Activated T-cell treated with anti-CD3 and anti-CD28 coated beads, Interleukin-2, amount 50 U/mL, for 72 hours (primary cell): ENCODE measurements around the gene ARMH1. TPM values are rescaled to one million over a fixed set of nuclear protein-coding genes. Genes with fewer than 3 reads are reported as not detected.
"Not testable (repeated sequence)": the region's sequence is repeated elsewhere in the genome, so short reads cannot be mapped to it uniquely, and the experiment has no call there.

Experiments
- ATAC-seq, 2 donors: fragments of 150-1000 bp; cut with Tn5 transposase; replicated peaks in 1 of 2; 2 replicates each; pipeline ENCODE4 v1.10.0; 2021; ENCODE audit warnings: moderate library complexity in 2 of 2, mild to moderate bottlenecking in 1 of 2
- DNase-seq, 2 donors: peaks; one replicate each; pipeline ENCODE4 v3.0.0; 2021 to 2022; ENCODE audit warnings: mixed read lengths in 1 of 2
- H3K27ac Mint-ChIP-seq: one replicate; pipeline ENCODE4 v1.8.0; 2022; ENCODE audit warnings: mild to moderate bottlenecking, moderate library complexity, mixed read lengths
- H3K27me3 Mint-ChIP-seq: one replicate; pipeline ENCODE4 v1.8.0; 2022; ENCODE audit warnings: low read depth, mixed read lengths
- H3K36me3 Mint-ChIP-seq, 2 donors: one replicate each; pipeline ENCODE4 v1.8.0; 2022; ENCODE audit warnings: mixed read lengths in 2 of 2, mild to moderate bottlenecking in 1 of 2; ENCODE audit not compliant: insufficient read depth in 2 of 2
- H3K4me1 Mint-ChIP-seq: one replicate; pipeline ENCODE4 v1.8.0; 2022; ENCODE audit warnings: low read depth, mixed read lengths
- H3K4me3 Mint-ChIP-seq, 2 donors: one replicate each; pipeline ENCODE4 v1.8.0; 2022; ENCODE audit warnings: mild to moderate bottlenecking in 2 of 2, mixed read lengths in 2 of 2, moderate library complexity in 2 of 2
- H3K9me3 Mint-ChIP-seq, 2 donors: one replicate each; pipeline ENCODE4 v1.8.0; 2022; ENCODE audit warnings: mixed read lengths in 2 of 2
- total RNA-seq, 2 donors: library from RNA; stranded (reverse); gene quantifications; one replicate each; pipeline ENCODE4 v1.2.3, GENCODE V29; 2022

ARMH1 gene
- total RNA-seq, 2 donors from 2014 or later: 108 to 123 TPM

DNA sequence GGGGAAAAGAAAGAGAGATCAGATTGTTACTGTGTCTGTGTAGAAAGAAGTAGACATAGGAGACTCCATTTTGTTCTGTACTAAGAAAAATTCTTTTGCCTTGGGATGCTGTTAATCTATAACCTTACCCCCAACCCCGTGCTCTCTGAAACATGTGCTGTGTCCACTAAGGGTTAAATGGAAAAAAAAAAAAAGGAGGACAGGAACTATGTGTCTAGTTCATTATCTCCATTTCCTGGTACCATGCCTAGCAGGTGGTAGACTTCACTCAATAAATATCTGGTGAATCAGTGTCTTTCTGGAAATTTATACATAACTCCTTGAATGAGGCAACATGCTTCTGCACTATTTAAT is 64.4 kb downstream of the ARMH1 start:
- not testable (repeated sequence) for ATAC-seq, DNase-seq, H3K9me3 Mint-ChIP-seq, H3K27me3 Mint-ChIP-seq
- peak overlapping the region; percentile 89 for H3K27ac Mint-ChIP-seq
- peaks cover 11 to 23% of the 10 kb centered on the region in 2 donors for H3K36me3 Mint-ChIP-seq
- H3K4me3 Mint-ChIP-seq: peak overlapping the region; percentile 90 to 91
- peaks cover 34% of the 10 kb centered on the region for H3K4me1 Mint-ChIP-seq

DNA sequence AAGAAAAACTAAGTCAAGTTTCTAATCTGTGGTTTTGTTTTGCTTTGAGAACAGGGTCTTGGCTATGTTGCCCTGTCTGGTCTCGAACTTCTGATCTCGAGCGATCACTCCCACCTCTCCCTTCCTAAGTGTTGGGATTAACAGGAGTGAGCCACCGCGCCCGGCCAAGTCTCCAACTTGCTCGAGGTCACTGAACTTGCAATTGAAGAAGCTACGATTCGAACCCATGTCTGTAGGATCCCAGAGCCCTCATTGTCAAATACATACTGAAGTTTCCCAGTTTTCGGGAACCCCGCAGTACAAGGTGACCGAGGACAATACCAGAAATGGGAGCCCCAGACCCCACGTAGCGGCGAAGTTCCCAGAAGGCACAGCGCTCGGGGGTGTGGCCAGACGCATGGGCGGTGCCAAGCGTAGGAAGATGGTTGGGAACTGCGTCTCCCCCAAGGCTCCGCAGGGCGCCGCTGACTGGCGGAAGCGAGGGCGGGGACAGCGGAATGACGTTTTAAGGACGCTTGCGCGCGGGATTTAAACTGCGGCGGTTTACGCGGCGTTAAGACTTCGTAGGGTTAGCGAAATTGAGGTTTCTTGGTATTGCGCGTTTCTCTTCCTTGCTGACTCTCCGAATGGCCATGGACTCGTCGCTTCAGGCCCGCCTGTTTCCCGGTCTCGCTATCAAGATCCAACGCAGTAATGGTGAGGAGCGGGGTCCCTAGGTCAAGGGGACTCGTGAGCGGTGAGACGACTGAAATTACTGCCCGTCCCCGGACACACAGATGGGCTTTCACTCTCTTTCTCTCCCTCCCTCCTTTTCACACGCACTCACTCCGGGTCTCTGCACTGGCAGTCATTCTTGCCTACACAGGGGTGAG is 65.0 kb downstream of the ARMH1 start, which contains the start of gene KIF2C:
Gene KIF2C, plus strand, starts transcription at position 531 of the 872 bp plus-strand sequence. Its CDS starts 96 bp downstream, at position 627.
- peaks cover 14 to 24% of the 10 kb centered on the region in 2 donors for H3K36me3 Mint-ChIP-seq
- peaks cover 40% of the 10 kb centered on the region for H3K4me1 Mint-ChIP-seq

DNA sequence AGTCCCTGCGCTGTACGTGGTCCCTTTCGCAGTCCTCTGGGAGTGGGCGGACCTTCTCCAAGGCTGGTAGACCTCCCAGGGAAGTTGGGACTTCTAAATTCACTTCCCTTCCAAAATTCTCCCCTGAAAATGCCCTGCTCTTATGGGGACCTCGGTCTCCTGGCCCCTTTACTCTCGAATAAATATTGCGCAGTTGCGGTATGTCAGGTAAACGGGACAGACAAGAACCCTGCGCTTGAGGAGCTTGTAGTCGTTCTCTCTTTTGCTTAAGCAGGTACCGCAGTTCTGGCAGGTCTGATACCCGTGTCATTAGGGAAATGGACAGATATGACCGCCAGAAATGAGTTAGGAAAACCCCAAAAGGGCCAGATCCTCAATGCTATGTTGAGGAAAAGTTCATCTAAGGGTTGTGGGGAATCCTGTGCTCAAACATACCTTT is 65.7 kb downstream of the ARMH1 start:
- Mint-ChIP-seq H3K27me3 (no peaks in the 10 kb centered on the region), H3K9me3 (no peaks in the 10 kb centered on the region), H3K27ac (peak overlapping the region; percentile 89), H3K36me3 (peaks cover 14 to 27% of the 10 kb centered on the region in 2 donors), H3K4me3 (peak overlapping the region; percentile 90 to 91), H3K4me1 (peaks cover 45% of the 10 kb centered on the region)
- no peak for DNase-seq
- no peak for ATAC-seq

More for the DNA sequence above, 65.0 kb downstream of the ARMH1 start, which contains the start of gene KIF2C:
- no peaks in the 10 kb centered on the region for H3K27me3 Mint-ChIP-seq
- H3K4me3 Mint-ChIP-seq: peak within 1 kb of the TSS; percentile 90 to 91
- DNase-seq (peak; percentile 98), ATAC-seq (peak; percentile 99)
- no peaks in the 10 kb centered on the region for H3K9me3 Mint-ChIP-seq
- H3K27ac Mint-ChIP-seq: peak within 1 kb of the TSS; percentile 89

DNA sequence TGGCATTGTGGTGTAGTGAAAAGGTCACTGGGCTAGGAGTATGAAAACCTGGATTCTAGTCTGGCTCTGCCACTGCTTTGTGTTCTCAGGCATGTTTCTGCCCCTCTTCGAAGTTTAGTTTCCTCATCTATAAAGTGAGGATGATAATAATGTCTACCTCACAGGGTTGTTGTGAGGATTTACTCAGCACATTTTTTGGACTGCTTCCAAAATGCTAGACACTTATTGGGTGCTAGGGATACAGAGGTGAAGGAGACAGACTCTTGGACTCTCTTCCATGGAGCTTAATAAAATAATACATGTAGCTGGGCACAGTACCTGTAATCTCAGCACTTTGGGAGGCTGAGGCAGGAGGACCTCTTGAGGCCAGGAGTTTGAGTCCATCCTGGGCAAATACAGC is 68.7 kb downstream of the ARMH1 start:
- ATAC-seq (no peak), DNase-seq (no peak)
- Mint-ChIP-seq H3K27ac (no peak overlapping the region), H3K4me1 (peaks cover 45% of the 10 kb centered on the region), H3K27me3 (no peaks in the 10 kb centered on the region), H3K4me3 (peak overlapping the region in 1 of 2 donors; percentile 52), H3K9me3 (no peaks in the 10 kb centered on the region), H3K36me3 (peaks cover 18 to 36% of the 10 kb centered on the region in 2 donors)

DNA sequence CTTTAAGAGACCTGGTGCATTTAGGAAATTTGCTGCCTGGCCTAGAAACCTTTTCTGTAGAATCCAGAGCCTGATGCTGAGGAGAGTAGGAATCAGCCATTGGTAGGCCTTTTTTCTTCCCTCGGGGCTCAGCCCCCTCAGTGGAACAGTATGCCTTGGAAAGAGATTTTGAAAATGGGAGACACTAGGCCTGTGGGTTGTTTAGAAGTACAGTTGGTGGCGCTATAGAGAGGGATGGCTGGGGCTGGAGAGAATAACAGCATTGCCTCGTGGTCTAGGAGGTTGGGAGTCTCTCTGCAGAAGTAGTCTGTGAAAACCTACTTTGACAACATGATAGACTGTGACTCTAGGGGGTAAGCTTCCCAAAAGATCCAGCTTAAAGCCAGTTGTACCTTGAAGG is 73.4 kb downstream of the ARMH1 start:
- H3K4me3 Mint-ChIP-seq: no peak overlapping the region
- H3K27me3 Mint-ChIP-seq: no peaks in the 10 kb centered on the region
- ATAC-seq (no peak), DNase-seq (no peak)
- no peak overlapping the region for H3K27ac Mint-ChIP-seq
- peaks cover 11 to 31% of the 10 kb centered on the region in 2 donors for H3K36me3 Mint-ChIP-seq
- H3K4me1 Mint-ChIP-seq: peaks cover 23% of the 10 kb centered on the region
- H3K9me3 Mint-ChIP-seq: no peaks in the 10 kb centered on the region

DNA sequence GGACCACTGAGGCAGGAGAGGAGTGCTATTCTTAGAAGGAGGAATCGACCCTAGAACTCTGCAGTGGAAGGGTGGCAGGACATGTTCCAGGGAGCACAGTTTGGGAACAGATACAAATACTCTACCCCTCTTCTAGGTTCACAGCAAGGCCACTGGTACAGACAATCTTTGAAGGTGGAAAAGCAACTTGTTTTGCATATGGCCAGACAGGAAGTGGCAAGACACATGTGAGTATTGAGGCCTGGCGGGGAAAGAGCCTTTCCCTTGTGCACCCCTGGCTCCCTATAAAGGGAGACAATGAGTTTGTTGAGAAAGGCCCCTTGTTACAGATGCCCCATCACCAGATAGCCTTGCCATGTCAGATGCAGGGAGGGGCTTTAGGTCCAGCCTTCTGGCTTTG is 82.9 kb downstream of the ARMH1 start:
- ATAC-seq: no peak
- DNase-seq: no peak
- H3K9me3 Mint-ChIP-seq: no peaks in the 10 kb centered on the region
- H3K27ac Mint-ChIP-seq: no peak overlapping the region
- peaks cover 25 to 55% of the 10 kb centered on the region in 2 donors for H3K36me3 Mint-ChIP-seq
- H3K4me1 Mint-ChIP-seq: peaks cover 8% of the 10 kb centered on the region
- no peak overlapping the region for H3K4me3 Mint-ChIP-seq
- no peaks in the 10 kb centered on the region for H3K27me3 Mint-ChIP-seq

DNA sequence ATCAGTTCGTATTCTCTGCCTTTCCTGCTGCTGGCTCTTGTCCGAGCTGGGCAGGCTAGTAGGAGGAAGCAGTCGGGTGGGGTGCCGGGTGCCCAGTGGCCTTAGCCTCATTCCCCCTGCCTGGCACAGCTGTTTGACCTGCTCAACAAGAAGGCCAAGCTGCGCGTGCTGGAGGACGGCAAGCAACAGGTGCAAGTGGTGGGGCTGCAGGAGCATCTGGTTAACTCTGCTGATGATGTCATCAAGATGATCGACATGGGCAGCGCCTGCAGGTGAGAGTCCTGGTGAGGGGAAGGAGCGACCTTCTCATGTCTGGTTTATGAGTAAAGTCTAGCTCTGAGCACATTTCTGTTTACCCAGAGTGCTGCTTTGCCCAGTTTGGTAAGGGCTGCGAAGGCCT is 84.6 kb downstream of the ARMH1 start:
- peaks cover 32 to 57% of the 10 kb centered on the region in 2 donors for H3K36me3 Mint-ChIP-seq
- no peak overlapping the region for H3K4me3 Mint-ChIP-seq
- no peaks in the 10 kb centered on the region for H3K4me1 Mint-ChIP-seq
- ATAC-seq (no peak), DNase-seq (no peak)
- no peak overlapping the region for H3K27ac Mint-ChIP-seq
- no peaks in the 10 kb centered on the region for H3K9me3 Mint-ChIP-seq
- H3K27me3 Mint-ChIP-seq: no peaks in the 10 kb centered on the region

DNA sequence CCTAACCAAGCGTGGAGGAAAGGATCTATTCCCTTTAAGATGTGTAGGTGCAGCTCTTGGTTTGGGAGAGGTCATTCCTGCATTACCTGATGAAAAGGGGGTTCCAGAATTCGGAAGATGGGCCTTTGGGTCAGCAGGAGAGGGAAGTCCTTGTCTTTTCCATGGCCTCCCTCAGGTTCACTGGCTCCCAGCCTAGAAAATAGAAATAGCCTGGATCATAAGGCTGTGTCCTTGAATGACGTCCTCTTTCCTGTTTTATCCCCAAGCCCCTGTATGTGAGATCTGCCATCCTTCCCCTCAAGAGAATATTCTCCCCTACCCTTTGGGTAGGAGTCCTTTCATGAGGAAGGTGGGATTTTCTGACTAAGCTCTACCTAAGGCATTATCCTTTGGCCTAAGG is 86.4 kb downstream of the ARMH1 start:
- no peak for ATAC-seq
- H3K27ac Mint-ChIP-seq: no peak overlapping the region
- peaks cover 29 to 59% of the 10 kb centered on the region in 2 donors for H3K36me3 Mint-ChIP-seq

DNA sequence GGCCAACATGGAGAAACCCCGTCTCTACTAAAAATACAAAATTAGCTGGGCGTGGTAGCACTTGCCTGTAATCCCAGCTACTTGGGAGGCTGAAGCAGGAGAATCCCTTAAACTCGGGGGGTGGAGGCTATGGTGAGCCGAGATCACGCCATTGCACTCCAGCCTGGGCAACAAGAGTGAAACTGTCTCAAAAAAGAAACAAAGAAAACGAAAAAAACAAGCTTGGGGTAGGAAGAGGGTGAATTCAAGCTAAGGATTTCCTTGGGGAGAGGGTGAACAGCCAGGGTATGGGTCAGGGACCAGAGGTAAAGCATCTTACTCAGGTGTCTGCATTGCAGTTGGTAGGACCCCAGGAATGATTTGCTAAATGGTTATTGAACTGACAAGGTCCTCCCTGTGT is 91.9 kb downstream of the ARMH1 start:
- H3K36me3 Mint-ChIP-seq: peaks cover 12 to 31% of the 10 kb centered on the region in 2 donors
- H3K27me3 Mint-ChIP-seq, DNase-seq, H3K4me1 Mint-ChIP-seq, H3K9me3 Mint-ChIP-seq, H3K4me3 Mint-ChIP-seq, ATAC-seq, H3K27ac Mint-ChIP-seq: not testable (repeated sequence)

More for the DNA sequence above, 86.4 kb downstream of the ARMH1 start:
- Mint-ChIP-seq H3K4me1 (no peaks in the 10 kb centered on the region), H3K9me3 (no peaks in the 10 kb centered on the region), H3K4me3 (no peak overlapping the region), H3K27me3 (no peaks in the 10 kb centered on the region)
- no peak for DNase-seq

Other genes starting within 250 kb of the ARMH1 start
- 1 to 10 TPM; 3.8 to 4.5 TPM for gene TMEM53, start 233 bp upstream of the ARMH1 start, total RNA-seq
- gene RNU5D-1, start 56.5 kb downstream of the ARMH1 start, total RNA-seq: not detected
- gene KIF2C, start 65.1 kb downstream of the ARMH1 start, total RNA-seq: 100 to 1,000 TPM; 134 to 147 TPM
- gene RPS8, start 100.8 kb downstream of the ARMH1 start, total RNA-seq: 1,000 to 10,000 TPM; 2,862 to 3,010 TPM
- gene BEST4, start 113.5 kb downstream of the ARMH1 start, total RNA-seq: 1 to 10 TPM; 2.5 to 2.6 TPM
- 10 to 100 TPM; 53.4 to 60.7 TPM for gene PLK3, start 125.7 kb downstream of the ARMH1 start, total RNA-seq
- 1 to 10 TPM in 1 of 2 donors, not detected in 1; 1.5 TPM for gene DYNLT4, start 132.6 kb downstream of the ARMH1 start, total RNA-seq
- 10 to 100 TPM in 1 of 2 donors, 1 to 10 TPM in 1; 9.4 to 16.8 TPM for gene BTBD19, start 133.8 kb downstream of the ARMH1 start, total RNA-seq
- gene PTCH2, start 168.5 kb downstream of the ARMH1 start, total RNA-seq: 1 to 10 TPM; 1.8 to 3.2 TPM